Sigmoid colon (tissue), 7 donors: ENCODE results near the gene LRCH4. TPM values are rescaled to one million over a fixed set of nuclear protein-coding genes. Genes with fewer than 3 reads are reported as not detected.
A peak's percentile ranks its signal among the peaks of the same experiment; 100 is the strongest.
"Not testable (repeated sequence)": the region's sequence is repeated elsewhere in the genome, so short reads cannot be mapped to it uniquely, and the experiment has no call there.

Experiments used
- DNase-seq: peaks from one replicate; pipeline ENCODE4 v3.0.0-alpha.2; 2019
- H3K27ac ChIP-seq, 4 donors: fragments of 200-600 bp; sonication (generic); one replicate each; pipeline ENCODE4 v1.5.1; 2016 to 2019; ENCODE audit warnings: mild to moderate bottlenecking in 1 of 4
- H3K27me3 ChIP-seq, 3 donors: fragments of 200-600 bp; sonication (generic); one replicate each; pipeline ENCODE4 v1.5.1; 2019; ENCODE audit warnings: mild to moderate bottlenecking in 1 of 3
- H3K36me3 ChIP-seq, 4 donors: fragments of 200-600 bp; sonication (generic); one replicate each; pipeline ENCODE4 v1.5.1; 2016 to 2019
- H3K4me1 ChIP-seq, 4 donors: fragments of 200-600 bp; sonication (generic); one replicate each; pipeline ENCODE4 v1.5.1; 2017 to 2019
- H3K4me3 ChIP-seq, 4 donors: fragments of 200-600 bp; sonication (generic); one replicate each; pipeline ENCODE4 v1.5.1; 2017 to 2019; ENCODE audit warnings: mild to moderate bottlenecking in 2 of 4, moderate library complexity in 1 of 4
- H3K9me3 ChIP-seq, 4 donors: fragments of 200-600 bp in 3 of 4; sonication (generic) in 3 of 4; one replicate each; pipeline versions ENCODE4 v1.5.1 to v1.6.1; 2013 to 2019
- CTCF ChIP-seq, 4 experiments: fragments of 450-650 bp in 3 of 4; fragments of 200-600 bp in 1 of 4; IDR thresholded peaks; one replicate each; pipeline ENCODE4 v1.5.1; 2016 to 2019; ENCODE audit warnings: antibody characterized with exemption in 4 of 4, mild to moderate bottlenecking in 3 of 4, moderate library complexity in 2 of 4
- EP300 ChIP-seq, 4 donors: sonication (generic); formaldehyde crosslinking; IDR thresholded peaks; one replicate each; pipeline ENCODE4 v1.6.1; 2017; ENCODE audit warnings: antibody characterized with exemption in 4 of 4
- POLR2A ChIP-seq, 2 donors: fragments of 450-650 bp; IDR thresholded peaks; one replicate each; pipeline ENCODE4 v1.6.1; 2016; ENCODE audit warnings: antibody characterized with exemption in 2 of 2, mild to moderate bottlenecking in 2 of 2, moderate library complexity in 2 of 2
- POLR2AphosphoS5 ChIP-seq, 4 donors: sonication (generic); formaldehyde crosslinking; IDR thresholded peaks; one replicate each; pipeline ENCODE4 v1.6.1; 2017; ENCODE audit warnings: antibody characterized with exemption in 4 of 4
- WGBS, 2 donors: extraction: QIAGEN DNeasy Blood & Tissue Kit; methylation state at CpG; one replicate each; pipeline ENCODE4 v1.1.7; 2013; 5-methylcytosine and 5-hydroxymethylcytosine counted together
- intact Hi-C: fragments of 100-400 bp; cut with DNase I; formaldehyde crosslinking; loops from one replicate; pipeline ENCODE4 v1.15.1; 2023
- polyA plus RNA-seq, 3 donors: library from polyadenylated mRNA; stranded (reverse); fragments of 200-250 nt; gene quantifications; one replicate each; pipeline ENCODE4 v1.2.3, GENCODE V29; 2013
- total RNA-seq, 4 donors: library from RNA; depleted of rRNA; stranded (reverse); fragments of >200 nt; gene quantifications; one replicate each; pipeline ENCODE4 v1.1.0, GENCODE V29; 2016
- donor health status: healthy with polysubstance abuse.
- donor health status: Bipolar disorder and iron deficiency.
- donor health status: healthy.

The LRCH4 gene
- total and polyA plus RNA-seq, 7 donors, result 28.2 to 92.3 (median 40.7) TPM

GRCh38 chr7:100538654-100539435, 47.1 kb downstream of the LRCH4 start, which contains the start of gene AGFG2:
TSS of gene AGFG2 (plus strand) at chr7:100539203. CDS start at chr7:100539347, 144 bp downstream.
- H3K4me1 ChIP-seq, result peaks cover 0 to 27% (median 25%) of the 10 kb centered on the region in 4 donors
- H3K9me3 ChIP-seq, result no peaks in the 10 kb centered on the region
- H3K36me3 ChIP-seq, result no peaks in the 10 kb centered on the region
- WGBS, 2 donors, result 0 to 1% methylated on average over 60 of the region's 60 CpGs
- peak; percentile 100 for DNase-seq
- intact Hi-C loops, result no loop called here
- no peaks in the 10 kb centered on the region for H3K27me3 ChIP-seq
- peak within 1 kb of the TSS; percentile 63 to 91 (median 80) for H3K4me3 ChIP-seq
- peak within 1 kb of the TSS; percentile 79 to 89 (median 83) for H3K27ac ChIP-seq
- TF ChIP-seq CTCF (IDR thresholded peaks at IDR 0.05) (no peak), POLR2AphosphoS5 (IDR thresholded peaks at IDR 0.05) (peak; percentile 92 to 98 (median 95)), EP300 (IDR thresholded peaks at IDR 0.05) (no peak), POLR2A (IDR thresholded peaks at IDR 0.05) (peak; percentile 87 to 93)

- TF ChIP-seq POLR2AphosphoS5 (IDR thresholded peaks at IDR 0.05) (no peak), POLR2A (IDR thresholded peaks at IDR 0.05) (no peak), CTCF (IDR thresholded peaks at IDR 0.05) (no peak), EP300 (IDR thresholded peaks at IDR 0.05) (no peak)
- peaks cover 0 to 22% (median 22%) of the 10 kb centered on the region in 4 donors for H3K4me1 ChIP-seq
- DNase-seq, result no peak
- no peaks in the 10 kb centered on the region for H3K36me3 ChIP-seq
- H3K4me3 ChIP-seq, result peak overlapping the region in 3 of 4 donors; percentile 17 to 28 (median 28)
- peak overlapping the region; percentile 67 to 85 (median 76) for H3K27ac ChIP-seq
- no peaks in the 10 kb centered on the region for H3K9me3 ChIP-seq
- intact Hi-C loops, result no loop called here
- H3K27me3 ChIP-seq, result no peaks in the 10 kb centered on the region
- 3 to 10% methylated on average over 8 of the region's 8 CpGs for WGBS, 2 donors
Measured at GRCh38 chr7:100538348-100538653, 47.6 kb downstream of the LRCH4 start.

GRCh38 chr7:100536695-100537094, 49.2 kb downstream of the LRCH4 start:
- H3K9me3 ChIP-seq, DNase-seq, H3K4me3 ChIP-seq, H3K27me3 ChIP-seq, H3K27ac ChIP-seq, H3K36me3 ChIP-seq, intact Hi-C loops: not testable (repeated sequence)
- WGBS, 2 donors, result 84 to 91% methylated on average over 2 of the region's 2 CpGs
- H3K4me1 ChIP-seq, result peaks cover 0 to 22% (median 21%) of the 10 kb centered on the region in 4 donors

- H3K9me3 ChIP-seq, DNase-seq, H3K36me3 ChIP-seq, intact Hi-C loops, H3K27ac ChIP-seq, H3K27me3 ChIP-seq, H3K4me3 ChIP-seq: not testable (repeated sequence)
- 93 to 94% methylated on average over 9 of the region's 9 CpGs for WGBS, 2 donors
- peaks cover 0 to 22% (median 20%) of the 10 kb centered on the region in 4 donors for H3K4me1 ChIP-seq
Measured at GRCh38 chr7:100535982-100536381, 49.9 kb downstream of the LRCH4 start.

GRCh38 chr7:100532165-100533022, 53.5 kb downstream of the LRCH4 start:
- 84 to 92% methylated on average over 14 of the region's 14 CpGs for WGBS, 2 donors
- no peak for TF ChIP-seq CTCF (IDR thresholded peaks at IDR 0.05)
- TF ChIP-seq POLR2AphosphoS5 (IDR thresholded peaks at IDR 0.05), result no peak
- TF ChIP-seq EP300 (IDR thresholded peaks at IDR 0.05), result no peak
- TF ChIP-seq POLR2A (IDR thresholded peaks at IDR 0.05), result no peak
- H3K9me3 ChIP-seq, result no peaks in the 10 kb centered on the region

GRCh38 chr7:100528108-100528866, 57.6 kb downstream of the LRCH4 start:
- H3K4me3 ChIP-seq, H3K27ac ChIP-seq, H3K9me3 ChIP-seq, DNase-seq, H3K36me3 ChIP-seq, H3K27me3 ChIP-seq, intact Hi-C loops, H3K4me1 ChIP-seq: not testable (repeated sequence)
- WGBS, 2 donors, result 48 to 80% methylated on average over 12 of the region's 12 CpGs

More at GRCh38 chr7:100532165-100533022, 53.5 kb downstream of the LRCH4 start:
- no peaks in the 10 kb centered on the region for H3K36me3 ChIP-seq
- no peak overlapping the region for H3K4me3 ChIP-seq
- intact Hi-C loops, result no loop called here
- H3K27ac ChIP-seq, result no peak overlapping the region
- H3K27me3 ChIP-seq, result no peaks in the 10 kb centered on the region
- no peak for DNase-seq
- no peaks in the 10 kb centered on the region for H3K4me1 ChIP-seq
